KOPT-K1 (cell line): ENCODE measurements around the gene LAMC3.

Source experiments
- H3K27ac ChIP-seq: fragments of 200-600 bp; sonication (generic); 2 replicates; pipeline ENCODE4 v1.5.1; 2016; ENCODE audit warnings: antibody characterized with exemption, mild to moderate bottlenecking, low read depth, low read length; ENCODE audit not compliant: poor library complexity, severe bottlenecking
- H3K36me3 ChIP-seq: fragments of 200-600 bp; sonication (generic); 2 replicates; pipeline ENCODE4 v1.5.1; 2017; ENCODE audit warnings: antibody characterized with exemption, mild to moderate bottlenecking, low read length, moderate library complexity; ENCODE audit not compliant: insufficient read depth
- H3K9me3 ChIP-seq: fragments of 200-600 bp; sonication (generic); 2 replicates; pipeline ENCODE4 v1.5.1; 2017; ENCODE audit warnings: antibody characterized with exemption, low read length, mild to moderate bottlenecking; ENCODE audit not compliant: insufficient read depth, poor library complexity, severe bottlenecking

LAMC3 gene

DNA sequence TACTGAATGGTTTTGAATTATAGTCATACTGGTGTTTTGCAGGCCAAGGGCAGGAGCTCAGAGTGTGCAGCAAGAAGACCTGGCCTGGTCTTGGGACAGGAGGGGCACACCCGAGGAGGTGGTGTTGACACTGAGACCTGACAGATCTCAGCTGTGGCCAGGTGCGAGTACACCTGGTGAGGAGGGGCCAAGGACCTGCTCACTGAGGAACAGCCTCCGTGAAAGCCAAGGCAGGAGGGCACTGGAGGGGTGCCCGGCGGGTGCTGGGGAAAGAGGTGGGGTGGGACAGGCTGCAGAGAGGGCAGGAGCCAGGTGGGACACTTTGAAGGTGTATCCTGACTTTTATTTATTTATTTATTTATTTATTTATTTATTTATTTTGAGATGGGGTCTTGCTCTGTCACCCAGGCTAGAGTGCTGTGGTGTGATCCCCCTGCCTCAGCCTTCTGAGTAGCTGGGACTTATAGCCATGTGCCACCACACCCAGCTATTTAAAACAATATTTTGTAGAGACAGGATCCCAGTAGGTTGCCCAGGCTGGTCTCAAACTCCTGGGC, 23.3 kb upstream of the LAMC3 start:
- Histone ChIP-seq H3K27ac (no peak overlapping the region), H3K36me3 (no peaks in the 10 kb centered on the region), H3K9me3 (no peaks in the 10 kb centered on the region)

DNA sequence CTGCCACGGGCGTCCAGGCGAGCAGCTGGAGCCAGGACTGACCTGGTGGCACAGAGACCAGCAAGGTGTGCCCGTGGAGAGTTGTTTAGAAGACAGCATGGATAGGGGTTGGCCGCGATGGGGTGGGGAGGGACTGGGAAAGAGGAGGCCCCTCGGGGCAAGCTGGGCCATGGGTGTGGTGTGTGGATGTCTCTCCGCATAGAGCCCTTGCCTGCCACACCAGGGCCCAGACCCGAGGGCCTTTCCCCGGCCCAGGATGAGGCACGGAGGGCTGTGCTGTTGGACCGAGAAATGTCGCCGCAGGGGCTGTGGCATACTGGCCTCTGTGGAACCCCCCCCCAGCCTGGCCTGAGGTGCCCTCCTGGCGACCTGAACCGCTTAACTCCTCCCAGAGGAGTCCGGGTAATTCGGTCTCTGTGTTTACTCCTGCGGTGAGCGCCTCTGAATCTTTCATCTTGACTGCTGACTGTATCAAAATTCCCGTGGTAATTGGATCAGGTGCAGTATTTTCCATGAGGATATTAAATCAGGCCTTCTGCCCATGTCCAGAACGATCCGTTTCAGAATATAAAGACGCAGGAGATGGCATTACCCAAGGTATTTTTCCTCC, 22.5 kb upstream of the LAMC3 start:
- Histone ChIP-seq H3K9me3 (no peaks in the 10 kb centered on the region), H3K36me3 (no peaks in the 10 kb centered on the region), H3K27ac (no peak overlapping the region)

DNA sequence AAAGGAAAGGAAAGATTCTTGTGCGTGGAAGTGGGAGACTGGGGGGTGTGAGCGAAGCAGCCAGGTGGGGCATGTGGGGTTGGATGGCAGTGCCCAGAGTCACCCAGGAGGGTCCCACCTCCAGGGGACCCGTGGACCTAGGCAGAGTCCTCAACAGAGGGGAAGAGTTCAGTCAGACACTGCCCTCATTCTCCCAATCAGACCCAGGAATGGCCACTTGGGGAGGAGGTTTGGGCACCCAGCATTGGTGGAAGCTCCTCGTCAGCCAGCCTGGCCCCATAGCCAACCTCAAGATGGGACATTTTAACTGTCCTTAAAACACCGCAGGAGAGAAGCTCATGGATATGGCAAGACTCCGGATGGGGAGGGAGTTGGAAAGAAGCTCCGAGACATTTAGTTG, 21.9 kb upstream of the LAMC3 start:
- Histone ChIP-seq H3K9me3 (no peaks in the 10 kb centered on the region), H3K27ac (no peak overlapping the region)

DNA sequence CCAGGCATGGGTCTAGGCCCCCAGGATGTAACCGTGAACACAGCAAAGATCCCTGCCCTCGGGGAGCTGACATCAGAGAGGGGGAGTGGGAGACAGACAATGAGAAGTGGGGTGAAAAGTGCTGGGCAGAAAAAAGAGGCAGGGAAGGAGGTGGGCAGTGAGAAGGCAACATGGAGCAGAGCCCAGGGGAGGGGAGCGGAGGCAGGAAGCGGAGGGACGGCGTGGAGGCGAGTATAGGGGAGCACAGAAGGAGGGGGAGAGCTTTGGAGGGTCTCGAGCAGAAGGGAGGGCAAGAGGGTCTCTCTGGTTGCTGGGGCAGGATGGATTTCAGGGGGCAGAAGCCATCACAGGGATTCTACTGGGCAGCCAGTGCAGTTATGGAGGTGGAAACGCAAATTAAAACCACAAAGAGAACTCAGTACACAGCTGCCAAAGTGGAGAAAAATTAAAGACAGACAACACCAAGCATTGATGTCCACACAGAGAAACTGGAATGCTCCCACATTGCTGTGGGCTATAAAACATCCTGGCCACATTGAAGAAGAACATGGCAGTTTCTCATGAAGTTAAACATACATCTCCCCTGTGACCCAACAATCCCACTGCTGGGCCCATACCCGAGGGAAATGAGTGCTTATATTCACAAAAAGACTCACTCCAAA, 21.1 kb upstream of the LAMC3 start:
- Histone ChIP-seq H3K9me3 (no peaks in the 10 kb centered on the region), H3K27ac (no peak overlapping the region), H3K36me3 (no peaks in the 10 kb centered on the region)

More for the DNA sequence above, 21.9 kb upstream of the LAMC3 start:
- no peaks in the 10 kb centered on the region for H3K36me3 ChIP-seq

DNA sequence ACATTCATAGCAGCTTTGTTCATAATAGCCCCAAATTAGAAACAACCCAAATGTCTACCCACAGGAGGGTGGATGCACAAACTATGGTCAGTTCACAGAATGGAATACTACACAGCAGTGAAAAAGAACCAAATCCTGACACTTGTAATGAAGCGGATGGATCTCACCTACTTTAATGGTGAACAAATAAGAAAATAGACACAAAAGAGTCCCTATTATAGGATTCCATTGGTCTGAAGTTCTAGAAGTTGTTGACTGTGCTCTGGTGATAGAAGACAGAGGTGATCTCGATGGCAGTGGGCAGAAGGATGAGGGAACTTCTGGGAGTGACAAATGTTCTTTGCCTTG, 20.6 kb upstream of the LAMC3 start:
- Histone ChIP-seq H3K27ac (no peak overlapping the region), H3K36me3 (no peaks in the 10 kb centered on the region), H3K9me3 (no peaks in the 10 kb centered on the region)

DNA sequence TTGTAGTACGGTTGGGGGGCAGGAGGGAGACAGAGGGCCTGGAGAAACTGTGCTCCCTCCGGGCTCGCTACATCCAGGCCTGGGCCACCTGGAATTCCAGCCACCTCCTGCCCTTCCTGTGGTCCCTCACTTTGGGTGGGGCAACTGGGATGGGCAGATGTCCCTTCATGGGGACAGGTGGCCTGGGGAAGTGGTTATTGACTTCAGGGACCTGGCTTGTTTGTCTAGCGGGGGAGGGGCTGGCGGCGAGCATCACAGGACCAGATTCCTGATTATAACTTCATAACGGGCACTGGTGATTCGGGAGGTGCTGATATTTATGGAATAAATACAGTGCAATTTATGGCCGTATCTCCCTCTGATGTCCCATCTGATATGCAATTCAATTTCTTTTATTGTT, 20.1 kb upstream of the LAMC3 start:
- no peaks in the 10 kb centered on the region for H3K36me3 ChIP-seq
- H3K9me3 ChIP-seq = no peaks in the 10 kb centered on the region
- no peak overlapping the region for H3K27ac ChIP-seq

DNA sequence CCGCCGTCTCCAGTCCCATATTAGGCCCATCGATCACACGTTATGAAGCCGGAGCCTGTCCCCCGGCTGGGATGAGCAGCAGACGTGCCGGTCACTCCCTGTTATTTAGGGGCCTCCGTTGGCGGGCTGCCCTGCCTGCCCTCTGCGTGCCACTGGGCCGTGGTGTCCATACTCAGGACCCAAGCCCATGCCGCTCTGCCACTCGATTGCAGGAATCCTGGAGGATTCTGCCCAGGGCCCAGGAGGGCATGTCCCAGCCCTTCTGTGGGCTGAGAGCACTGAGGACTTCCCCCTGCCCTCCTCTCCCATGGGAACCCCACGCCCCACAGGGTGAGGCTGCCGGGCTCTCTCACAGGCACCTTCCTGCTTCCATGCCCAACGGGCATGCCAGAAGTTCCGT, 19.6 kb upstream of the LAMC3 start:
- H3K36me3 ChIP-seq = no peaks in the 10 kb centered on the region

DNA sequence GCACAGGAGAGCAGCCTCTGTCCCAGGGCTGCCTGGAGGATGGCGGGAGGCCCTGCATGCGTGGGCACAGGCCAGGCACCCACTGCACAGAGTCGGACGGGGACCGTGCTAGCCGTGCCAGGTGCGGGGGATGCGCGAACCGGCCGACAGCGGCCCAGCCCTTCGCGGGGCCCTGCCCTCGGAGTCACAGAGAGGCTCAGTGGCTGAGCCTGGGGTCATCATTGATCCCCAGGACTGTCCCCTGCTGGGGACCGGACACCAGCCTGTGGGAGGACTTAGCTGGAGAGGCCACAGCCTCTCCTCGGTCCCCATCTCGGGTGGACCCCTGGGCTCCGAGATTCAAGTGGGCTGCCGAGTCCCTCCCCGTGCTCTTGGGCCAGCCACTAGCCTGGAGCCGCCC, 19.1 kb upstream of the LAMC3 start:
- Histone ChIP-seq H3K27ac (no peak overlapping the region), H3K9me3 (no peaks in the 10 kb centered on the region), H3K36me3 (no peaks in the 10 kb centered on the region)

More for the DNA sequence above, 19.6 kb upstream of the LAMC3 start:
- no peaks in the 10 kb centered on the region for H3K9me3 ChIP-seq
- H3K27ac ChIP-seq = no peak overlapping the region

DNA sequence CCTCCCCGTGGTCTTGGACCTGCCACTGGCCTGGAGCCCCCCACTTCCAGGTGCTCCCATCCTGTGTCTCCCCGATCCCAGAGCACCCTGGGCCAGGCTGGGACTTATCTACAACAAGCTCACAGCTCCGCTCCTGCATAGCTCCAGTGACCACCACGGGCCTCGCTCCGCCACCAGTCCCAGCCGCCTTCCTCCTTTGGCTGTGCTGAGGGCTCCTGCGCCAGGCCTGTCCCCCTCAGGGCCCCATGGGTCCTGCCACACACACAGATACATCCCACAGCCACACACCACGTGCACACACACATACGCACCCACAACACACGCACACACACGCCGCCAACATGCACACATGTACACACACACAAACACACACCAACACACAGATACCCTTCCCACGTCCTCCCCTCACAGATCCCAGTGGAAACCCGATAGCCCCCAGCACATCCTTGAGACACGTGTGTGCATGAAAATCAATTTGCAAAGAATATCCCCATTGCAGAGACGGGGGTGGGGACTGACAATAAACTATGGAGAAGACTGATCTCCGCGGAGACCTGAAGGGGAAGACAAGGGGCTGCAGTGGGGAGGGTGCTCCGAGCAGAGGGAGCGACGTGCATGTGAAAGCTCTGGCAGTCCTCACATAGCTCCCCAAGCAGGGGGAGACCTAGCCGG, 18.5 kb upstream of the LAMC3 start:
- no peak overlapping the region for H3K27ac ChIP-seq
- no peaks in the 10 kb centered on the region for H3K9me3 ChIP-seq
- no peaks in the 10 kb centered on the region for H3K36me3 ChIP-seq

DNA sequence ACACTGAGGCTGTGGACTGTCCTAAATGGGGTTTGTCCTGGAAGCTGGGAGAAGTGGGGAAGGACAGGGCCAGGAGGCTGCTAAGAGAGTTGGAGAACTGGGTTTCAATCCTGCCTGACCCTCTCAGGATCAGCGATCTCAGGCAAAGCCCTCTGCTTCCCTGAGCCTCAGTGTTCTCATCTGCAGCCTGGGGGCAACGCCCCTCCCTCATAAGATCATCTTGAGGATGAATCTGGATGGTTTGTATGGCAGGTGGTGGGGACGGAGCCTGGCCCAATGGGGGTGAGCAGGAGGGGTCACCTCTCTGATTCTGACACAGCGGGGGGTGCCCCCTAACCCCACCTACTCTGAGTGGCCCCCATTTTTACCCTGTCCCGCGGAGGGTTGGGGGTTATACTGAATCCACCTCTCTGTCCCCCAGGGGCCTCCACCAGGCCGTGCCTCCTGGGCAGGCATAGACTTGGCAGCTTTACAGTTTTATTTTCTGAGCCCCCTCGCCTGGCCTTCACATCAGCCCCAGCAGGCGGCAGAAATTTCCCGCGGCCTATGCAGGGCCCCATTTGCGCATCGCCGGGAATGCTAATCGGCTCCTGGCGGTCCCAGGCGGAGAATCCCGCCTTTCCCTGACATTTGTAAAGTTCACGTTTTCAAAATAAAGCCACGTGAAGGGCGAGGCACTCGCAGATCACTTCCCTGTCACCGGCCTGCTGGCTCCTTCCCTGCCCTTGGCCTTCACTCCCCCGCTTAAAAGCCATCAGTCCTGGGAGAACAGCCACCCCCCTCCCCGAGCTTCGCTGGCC, 17.8 kb upstream of the LAMC3 start:
- H3K36me3 ChIP-seq = no peaks in the 10 kb centered on the region
- no peak overlapping the region for H3K27ac ChIP-seq
- H3K9me3 ChIP-seq = no peaks in the 10 kb centered on the region

DNA sequence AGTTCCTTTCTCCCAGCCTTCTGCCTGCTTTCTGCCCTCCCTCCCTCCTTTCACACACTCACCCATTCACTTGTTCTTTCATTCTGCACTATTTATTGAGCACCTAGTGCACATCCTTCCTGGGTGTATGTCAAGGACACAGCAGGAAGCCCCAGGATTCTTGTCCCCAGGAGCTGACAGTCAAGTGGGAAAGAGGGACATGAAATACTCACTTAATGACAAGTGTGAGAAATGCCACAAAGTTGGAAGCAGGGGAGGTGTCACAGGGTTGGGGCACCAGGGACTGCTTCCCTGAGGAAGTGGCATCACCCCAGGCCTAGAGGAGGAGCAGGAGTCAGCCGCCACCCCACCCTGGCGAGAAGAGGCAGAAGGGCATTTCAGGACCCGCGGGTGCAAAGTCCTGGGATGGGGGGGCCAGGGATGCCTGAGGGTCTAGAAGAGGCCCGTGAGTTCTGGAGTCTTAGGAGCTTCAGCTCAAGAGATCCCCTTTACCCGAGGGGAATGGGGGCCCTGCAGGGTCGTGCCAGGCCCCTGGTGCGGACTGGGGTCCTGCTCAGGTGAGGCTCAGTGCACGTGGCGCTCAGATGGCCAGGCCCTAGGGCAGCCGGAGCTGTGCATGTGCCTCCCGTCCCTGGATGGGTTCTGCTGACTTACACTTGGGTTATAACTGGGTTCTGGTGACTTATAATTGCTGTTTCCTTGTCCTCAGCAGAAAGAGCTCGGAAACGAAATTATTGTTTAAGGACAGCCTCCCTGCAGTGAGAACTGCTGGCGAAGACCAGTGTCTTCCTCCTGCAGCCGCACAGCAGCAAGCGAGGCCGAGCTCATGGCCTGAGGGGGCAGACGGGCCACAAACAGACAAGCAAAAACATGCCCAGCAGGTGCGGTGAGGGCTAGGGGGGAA, 16.9 kb upstream of the LAMC3 start:
- H3K36me3 ChIP-seq = no peaks in the 10 kb centered on the region
- H3K9me3 ChIP-seq = no peaks in the 10 kb centered on the region
- no peak overlapping the region for H3K27ac ChIP-seq

DNA sequence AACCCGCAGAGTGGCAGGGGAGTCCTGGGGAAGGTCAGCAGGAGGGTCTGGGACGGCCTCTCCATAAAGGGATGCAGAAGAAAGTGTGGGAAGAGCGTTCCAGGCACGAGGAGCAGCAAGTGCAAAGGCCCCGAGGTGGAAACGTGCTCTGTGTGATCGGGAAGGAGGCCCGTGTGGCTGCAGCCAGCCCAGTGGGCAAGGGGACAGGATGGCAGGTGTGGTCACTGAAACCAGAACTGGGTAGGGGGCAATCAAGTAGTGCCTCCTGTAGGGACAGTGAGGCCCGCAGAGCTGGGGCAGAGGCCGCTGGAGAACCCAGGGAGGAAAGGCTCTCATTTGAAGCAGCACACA, 16.3 kb upstream of the LAMC3 start:
- Histone ChIP-seq H3K27ac (no peak overlapping the region), H3K9me3 (no peaks in the 10 kb centered on the region), H3K36me3 (no peaks in the 10 kb centered on the region)

DNA sequence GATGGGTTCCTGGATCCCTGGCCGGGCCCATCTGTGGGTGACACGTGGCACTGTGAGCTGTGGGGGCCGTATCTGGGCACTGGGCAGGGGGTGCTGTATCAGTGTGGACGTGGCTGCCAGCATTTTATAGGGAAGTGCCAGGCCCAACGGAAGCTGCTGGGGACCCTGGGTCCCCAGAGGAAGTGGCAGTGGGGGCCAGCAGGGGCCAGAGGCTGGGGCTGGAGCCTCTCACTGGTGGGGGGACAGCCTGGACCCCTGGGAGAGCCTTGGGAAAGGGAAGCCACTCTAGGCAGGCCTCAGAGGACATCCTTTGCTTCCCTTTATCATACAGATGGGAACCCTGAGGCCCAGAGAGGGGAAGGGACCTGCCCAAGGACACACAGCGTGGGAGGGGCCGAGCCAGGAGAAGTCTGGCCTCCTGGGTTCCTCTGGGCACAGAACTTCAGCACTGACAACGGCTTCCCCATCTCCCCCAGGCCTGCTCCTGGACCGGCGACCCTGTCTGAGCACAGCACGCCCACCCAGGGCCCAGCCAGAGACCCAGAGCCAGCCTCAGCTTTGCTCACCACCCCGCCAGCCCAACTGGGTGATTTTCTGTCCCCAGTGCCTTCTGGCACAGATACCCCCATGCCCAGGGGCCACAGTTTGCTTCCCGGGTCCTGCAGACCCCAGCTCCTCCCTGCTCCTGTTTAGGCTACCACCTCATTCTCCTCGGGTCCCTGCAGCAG, 15.5 kb upstream of the LAMC3 start:
- no peaks in the 10 kb centered on the region for H3K9me3 ChIP-seq
- no peak overlapping the region for H3K27ac ChIP-seq
- H3K36me3 ChIP-seq = no peaks in the 10 kb centered on the region
